ENCODE results near the gene PNRC2.

Gene PNRC2

DNA sequence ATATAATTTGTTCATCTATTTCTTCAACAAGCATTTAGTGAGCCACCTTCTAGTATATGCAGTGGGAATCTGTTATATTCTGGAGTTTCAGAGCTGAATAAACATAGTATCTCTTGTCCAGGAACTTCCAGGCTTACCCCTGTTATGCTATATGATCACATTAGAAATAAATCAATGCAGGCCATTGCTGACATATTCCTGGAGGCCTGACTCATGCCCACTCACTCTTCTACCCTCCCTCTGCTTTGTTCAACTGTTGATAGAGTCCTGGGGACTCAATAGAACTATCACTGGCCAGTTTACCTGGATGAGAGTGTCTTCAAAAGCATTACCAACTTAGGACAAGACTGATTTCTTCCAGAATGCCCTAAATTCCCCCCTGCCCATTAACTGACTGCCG lies 49.8 kb downstream of the PNRC2 start (continued):
- TF ChIP-seq GLI2 (tag by site-specific recombination; IDR thresholded peaks at IDR 0.05; ENCODE audit: borderline replicate concordance, low read depth) (peak; percentile 49; the same call in 1 of the 2 replicates), ZSCAN18 (tag by site-specific recombination; IDR thresholded peaks at IDR 0.05) (no peak), ZNF768 (tag by site-specific recombination; IDR thresholded peaks at IDR 0.05) (no peak), ZNF354C (tag by site-specific recombination; IDR thresholded peaks at IDR 0.05; ENCODE audit: borderline replicate concordance, low read depth) (no peak), ZNF302 (tag by site-specific recombination; IDR thresholded peaks at IDR 0.05; ENCODE audit: low read depth) (no peak), ZNF214 (tag by site-specific recombination; IDR thresholded peaks at IDR 0.05; ENCODE audit: borderline replicate concordance) (no peak), ZNF362 (tag by site-specific recombination; IDR thresholded peaks at IDR 0.05) (no peak), MZF1 (tag by site-specific recombination; IDR thresholded peaks at IDR 0.05; ENCODE audit: borderline replicate concordance) (no peak), ZNF677 (tag by site-specific recombination; IDR thresholded peaks at IDR 0.05) (no peak), ZNF274 (IDR thresholded peaks at IDR 0.05; ENCODE audit: low read length) (no peak), ZNF274 (tag by site-specific recombination; IDR thresholded peaks at IDR 0.05; ENCODE audit: borderline replicate concordance) (no peak), ZNF416 (tag by site-specific recombination; IDR thresholded peaks at IDR 0.05) (no peak), ZNF138 (tag by site-specific recombination; IDR thresholded peaks at IDR 0.05; ENCODE audit: borderline replicate concordance) (no peak), ZSCAN16 (tag by site-specific recombination; IDR thresholded peaks at IDR 0.05) (no peak), YY1 (tag by site-specific recombination; IDR thresholded peaks at IDR 0.05) (no peak), ZNF791 (tag by site-specific recombination; IDR thresholded peaks at IDR 0.05) (no peak), REST (tag by site-specific recombination; IDR thresholded peaks at IDR 0.05) (no peak), GFI1B (tag by site-specific recombination; IDR thresholded peaks at IDR 0.05) (peak; percentile 88), ZSCAN5A (tag by site-specific recombination; IDR thresholded peaks at IDR 0.05) (no peak), EGR2 (tag by site-specific recombination; IDR thresholded peaks at IDR 0.05; ENCODE audit: low read depth) (no peak), ZNF660 (tag by site-specific recombination; IDR thresholded peaks at IDR 0.05) (no peak), SETDB1 (IDR thresholded peaks at IDR 0.05; ENCODE audit: insufficient read length, low read length) (no peak), ZNF473 (tag by site-specific recombination; IDR thresholded peaks at IDR 0.05) (no peak), ZNF121 (tag by site-specific recombination; IDR thresholded peaks at IDR 0.05) (no peak), ZNF366 (tag by site-specific recombination; conservative IDR thresholded peaks at IDR 0.05) (peak; percentile 63), ZNF391 (tag by site-specific recombination; IDR thresholded peaks at IDR 0.05; ENCODE audit: borderline replicate concordance, low read depth) (no peak; the same call in 1 of the 2 replicates), ZNF701 (tag by site-specific recombination; IDR thresholded peaks at IDR 0.05) (no peak), ZFP69B (tag by site-specific recombination; IDR thresholded peaks at IDR 0.05) (no peak), ZNF792 (tag by site-specific recombination; IDR thresholded peaks at IDR 0.05) (no peak), ZNF140 (tag by site-specific recombination; IDR thresholded peaks at IDR 0.05) (no peak), ZNF558 (tag by site-specific recombination; IDR thresholded peaks at IDR 0.05) (0 out of 2 replicates have a peak, but pooled peaks have one; percentile 17), HIC1 (tag by site-specific recombination; IDR thresholded peaks at IDR 0.05) (no peak; the same call in 1 of the 2 replicates), ZNF501 (tag by site-specific recombination; IDR thresholded peaks at IDR 0.05) (no peak), ZBTB20 (tag by site-specific recombination; IDR thresholded peaks at IDR 0.05) (no peak)
